ENCODE results near the gene MAPK8IP2.

MAPK8IP2 gene

GRCh38 chr22:50560034-50560433 lies 40.6 kb upstream of the MAPK8IP2 start:
- TF ChIP-seq SIN3A (IDR thresholded peaks at IDR 0.05; ENCODE audit: borderline replicate concordance, insufficient read depth, low read length) (no peak), REST (IDR thresholded peaks at IDR 0.05; ENCODE audit: insufficient read depth in 1 of 2, low read depth in 2 of 2, low read length in 2 of 2) (no peak), POLR2AphosphoS5 (IDR thresholded peaks at IDR 0.05; ENCODE audit: low read depth, low read length) (no peak), FOXP2 (optimal IDR thresholded peaks at IDR 0.05; ENCODE audit: borderline replicate concordance, extremely low read depth, extremely low read length, insufficient read depth) (no peak), TAF1 (IDR thresholded peaks at IDR 0.05; ENCODE audit: borderline replicate concordance, insufficient read depth, low read length) (no peak)

GRCh38 chr22:50561401-50562358 lies 38.9 kb upstream of the MAPK8IP2 start:
- no peak for TF ChIP-seq REST (IDR thresholded peaks at IDR 0.05; ENCODE audit: insufficient read depth in 1 of 2, low read depth in 2 of 2, low read length in 2 of 2)
- no peak for TF ChIP-seq POLR2AphosphoS5 (IDR thresholded peaks at IDR 0.05; ENCODE audit: low read depth, low read length)
- TF ChIP-seq SIN3A (IDR thresholded peaks at IDR 0.05; ENCODE audit: borderline replicate concordance, insufficient read depth, low read length) = no peak
- no peak for TF ChIP-seq FOXP2 (optimal IDR thresholded peaks at IDR 0.05; ENCODE audit: borderline replicate concordance, extremely low read depth, extremely low read length, insufficient read depth)
- no peak for TF ChIP-seq TAF1 (IDR thresholded peaks at IDR 0.05; ENCODE audit: borderline replicate concordance, insufficient read depth, low read length)

GRCh38 chr22:50562523-50563412 lies 37.8 kb upstream of the MAPK8IP2 start, which contains the start of gene SYCE3:
TSS of gene SYCE3 (minus strand) at chr22:50562919. CDS start at chr22:50556405, 6,514 bp downstream.
- no peak for TF ChIP-seq SIN3A (IDR thresholded peaks at IDR 0.05; ENCODE audit: borderline replicate concordance, insufficient read depth, low read length)
- TF ChIP-seq POLR2AphosphoS5 (IDR thresholded peaks at IDR 0.05; ENCODE audit: low read depth, low read length) = peak; percentile 49; the same call in 1 of the 2 replicates
- no peak for TF ChIP-seq TAF1 (IDR thresholded peaks at IDR 0.05; ENCODE audit: borderline replicate concordance, insufficient read depth, low read length)
- 0 out of 4 replicates have a peak, but pooled peaks of 1 of the 2 experiments have one; percentile 8 for TF ChIP-seq REST (IDR thresholded peaks at IDR 0.05; ENCODE audit: insufficient read depth in 1 of 2, low read depth in 2 of 2, low read length in 2 of 2)
- TF ChIP-seq FOXP2 (optimal IDR thresholded peaks at IDR 0.05; ENCODE audit: borderline replicate concordance, extremely low read depth, extremely low read length, insufficient read depth) = peak; percentile 38

GRCh38 chr22:50563413-50564160 lies 37.0 kb upstream of the MAPK8IP2 start:
- TF ChIP-seq TAF1 (IDR thresholded peaks at IDR 0.05; ENCODE audit: borderline replicate concordance, insufficient read depth, low read length) (no peak), REST (IDR thresholded peaks at IDR 0.05; ENCODE audit: insufficient read depth in 1 of 2, low read depth in 2 of 2, low read length in 2 of 2) (no peak), FOXP2 (optimal IDR thresholded peaks at IDR 0.05; ENCODE audit: borderline replicate concordance, extremely low read depth, extremely low read length, insufficient read depth) (no peak), POLR2AphosphoS5 (IDR thresholded peaks at IDR 0.05; ENCODE audit: low read depth, low read length) (no peak), SIN3A (IDR thresholded peaks at IDR 0.05; ENCODE audit: borderline replicate concordance, insufficient read depth, low read length) (no peak)
